NCI-H2196 treated with DMSO at 0.1 percent for 48 hours (cell line): ENCODE data around the gene CDC45.

Experiments
- DNase-seq: peaks from one replicate; lab custom pipeline; 2025; ENCODE audit not compliant: unreplicated experiment; lab: John Stamatoyannopoulos, UW

The CDC45 gene

GRCh38 chr22:19494676-19495173, 15.0 kb downstream of the CDC45 start:
- no peak for DNase-seq

- DNase-seq: no peak
These were observed 16.0 kb downstream of the CDC45 start for GRCh38 chr22:19495562-19496323.

DNA sequence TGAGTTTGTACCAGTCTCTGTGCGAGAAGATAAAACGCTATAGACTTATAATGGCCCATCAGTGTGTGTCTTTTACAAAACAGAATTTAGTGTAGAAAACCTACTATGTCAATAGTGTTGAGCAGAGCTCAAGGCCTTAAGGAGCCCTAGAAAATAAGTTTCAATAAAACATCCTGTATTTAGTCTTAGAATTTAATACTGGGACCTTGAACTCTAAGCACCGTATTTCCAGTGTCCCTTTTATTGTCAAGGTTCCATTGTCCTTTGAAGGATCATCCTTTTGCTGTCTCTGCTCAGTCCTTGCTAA, 16.6 kb downstream of the CDC45 start:
- no peak for DNase-seq

- DNase-seq: no peak
These were observed 17.5 kb downstream of the CDC45 start for GRCh38 chr22:19497245-19497644.

GRCh38 chr22:19498154-19498865, 18.6 kb downstream of the CDC45 start:
- DNase-seq: no peak

- no peak for DNase-seq
These were observed 19.1 kb downstream of the CDC45 start for GRCh38 chr22:19498866-19499190.

- no peak for DNase-seq
These were observed 19.6 kb downstream of the CDC45 start for GRCh38 chr22:19499236-19499879.

GRCh38 chr22:19499880-19500242, 20.1 kb downstream of the CDC45 start:
- no peak for DNase-seq

- DNase-seq: no peak
These were observed 22.3 kb downstream of the CDC45 start for GRCh38 chr22:19501897-19502447.

- DNase-seq: no peak
These were observed 23.6 kb downstream of the CDC45 start for GRCh38 chr22:19503367-19503766.

DNA sequence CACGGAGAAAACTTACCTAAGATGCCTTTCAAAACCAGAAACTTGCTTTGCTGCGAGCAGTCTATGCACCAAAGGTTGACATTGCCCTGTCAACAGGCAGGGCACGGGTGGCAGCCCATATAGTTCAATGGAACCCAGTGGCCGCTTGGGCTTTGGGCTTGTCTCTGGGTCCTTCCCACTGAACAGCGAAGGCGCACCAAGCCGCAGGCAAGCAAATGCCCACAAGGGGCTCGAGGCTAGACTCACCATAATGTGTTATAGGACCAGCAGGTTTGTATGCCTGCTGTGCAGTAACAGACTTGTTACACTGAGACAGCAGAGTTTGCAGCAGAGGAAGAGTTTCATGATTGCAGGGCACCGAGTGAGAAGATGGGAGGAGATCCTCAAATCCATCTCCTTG, 24.1 kb downstream of the CDC45 start:
- no peak for DNase-seq

GRCh38 chr22:19504900-19505734, 25.4 kb downstream of the CDC45 start:
- no peak for DNase-seq

- DNase-seq: no peak
These were observed 26.0 kb downstream of the CDC45 start for GRCh38 chr22:19505735-19506126.

DNA sequence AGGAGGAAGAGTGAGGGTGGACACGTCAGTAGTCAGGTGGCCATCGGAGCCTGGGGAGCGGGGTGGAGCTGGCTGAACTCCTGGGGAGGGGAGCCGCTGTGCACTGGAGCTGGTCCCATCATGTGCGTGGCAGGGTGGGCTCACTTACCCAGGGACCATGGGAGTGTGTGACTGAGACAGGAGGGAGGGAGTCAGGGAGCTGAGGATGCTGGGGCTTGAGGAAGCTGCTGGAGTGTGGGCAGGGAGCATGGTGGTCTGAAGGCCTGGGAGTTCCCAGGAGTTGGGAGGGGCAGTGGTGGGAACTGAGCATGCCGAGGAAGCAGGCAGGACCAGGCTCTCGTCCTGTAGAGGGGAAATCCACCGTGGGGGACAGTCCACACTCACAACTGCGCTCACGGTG, 26.5 kb downstream of the CDC45 start:
- no peak for DNase-seq

GRCh38 chr22:19507534-19507861, 27.8 kb downstream of the CDC45 start:
- no peak for DNase-seq

- DNase-seq: no peak
These were observed 28.5 kb downstream of the CDC45 start for GRCh38 chr22:19508024-19508776.

GRCh38 chr22:19509191-19509590, 29.5 kb downstream of the CDC45 start:
- DNase-seq: no peak

- no peak for DNase-seq
These were observed 30.2 kb downstream of the CDC45 start for GRCh38 chr22:19509923-19510322.

GRCh38 chr22:19510919-19511341, 31.2 kb downstream of the CDC45 start:
- no peak for DNase-seq

DNA sequence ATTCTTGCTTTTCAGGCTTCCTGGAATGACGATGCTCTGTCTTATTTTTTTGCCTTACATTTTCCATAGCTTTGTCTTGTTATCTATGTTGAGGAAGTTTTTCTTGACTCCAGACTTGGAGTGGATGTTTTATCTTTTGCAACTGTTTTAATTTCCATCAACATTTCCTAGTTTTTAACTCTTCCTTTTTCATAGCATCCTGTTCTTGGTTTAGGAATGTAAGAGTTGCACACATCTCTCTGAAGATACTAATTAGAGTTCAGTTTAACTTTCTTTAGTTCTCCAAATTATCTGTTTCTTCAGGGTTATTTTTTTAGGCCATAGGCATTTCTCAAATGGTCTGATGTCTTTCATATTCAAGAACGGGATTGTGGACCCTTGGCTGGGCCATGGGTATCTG, 34.1 kb downstream of the CDC45 start:
- no peak for DNase-seq
